Neural cell (in vitro differentiated cells): ENCODE results near the gene SNX22. TPM values are rescaled to one million over a fixed set of nuclear protein-coding genes. Genes with fewer than 3 reads are reported as not detected.

Source experiments
- H2AFZ ChIP-seq: fragments of 200-600, 300-800 bp; sonication (generic), shearing (Covaris generic); 2 replicates; pipeline ENCODE4 v1.6.0; 2014; ENCODE audit warnings: low read depth, mild to moderate bottlenecking, antibody characterized with exemption, low read length, moderate library complexity
- H3F3A ChIP-seq: fragments of 200-600 bp; shearing (Covaris generic); 2 replicates; pipeline ENCODE4 v1.6.1; 2016; ENCODE audit warnings: mild to moderate bottlenecking, moderate library complexity, mixed read lengths, antibody characterized with exemption, low read length; ENCODE audit not compliant: insufficient read depth, poor library complexity, severe bottlenecking
- H3K27ac ChIP-seq: fragments of 200-600, 300-800 bp; sonication (generic), shearing (Covaris generic); 2 replicates; pipeline ENCODE4 v1.5.1; 2014; ENCODE audit warnings: mild to moderate bottlenecking, low read length, moderate library complexity
- H3K27me3 ChIP-seq: fragments of 300-800, 200-600 bp; sonication (generic), shearing (Covaris generic); 2 replicates; pipeline ENCODE4 v1.6.0; 2014; ENCODE audit warnings: mild to moderate bottlenecking, low read depth, low read length, moderate library complexity; ENCODE audit not compliant: insufficient read depth
- H3K36me3 ChIP-seq: fragments of 300-800, 200-600 bp; sonication (generic), shearing (Covaris generic); 2 replicates; pipeline ENCODE4 v1.5.1; 2014; ENCODE audit warnings: mild to moderate bottlenecking, antibody characterized with exemption, low read length, moderate library complexity; ENCODE audit not compliant: insufficient read depth
- H3K4me2 ChIP-seq: fragments of 300-800, 200-600 bp; sonication (generic), shearing (Covaris generic); 2 replicates; pipeline ENCODE4 v1.6.0; 2014; ENCODE audit warnings: mild to moderate bottlenecking, low read length
- H3K4me3 ChIP-seq: fragments of 300-800, 200-600 bp; sonication (generic), shearing (Covaris generic); 2 replicates; pipeline ENCODE4 v1.5.1; 2014; ENCODE audit warnings: mild to moderate bottlenecking, low read length, moderate library complexity
- H3K79me2 ChIP-seq: fragments of 200-600 bp; shearing (Covaris generic); replicated peaks from 2 replicates; pipeline ENCODE4 v1.6.0; 2014; ENCODE audit warnings: mild to moderate bottlenecking, low read length, moderate library complexity; ENCODE audit not compliant: insufficient read depth
- H3K9ac ChIP-seq: fragments of 300-800, 200-600 bp; sonication (generic), shearing (Covaris generic); 2 replicates; pipeline ENCODE4 v1.6.1; 2016; ENCODE audit warnings: mild to moderate bottlenecking, low read length, mixed read lengths
- H3K9me2 ChIP-seq: fragments of 200-600 bp; shearing (Covaris generic); 2 replicates; pipeline ENCODE4 v1.6.1; 2016; ENCODE audit warnings: mild to moderate bottlenecking, low read length, mixed read lengths; ENCODE audit not compliant: insufficient read depth
- H3K9me3 ChIP-seq: fragments of 200-600, 300-800 bp; sonication (generic), shearing (Covaris generic); 2 replicates; pipeline ENCODE4 v1.6.1; 2016; ENCODE audit warnings: mild to moderate bottlenecking, mixed run types, low read length, moderate library complexity, mixed read lengths
- H4K20me1 ChIP-seq: fragments of 200-600 bp; shearing (Covaris generic); 2 replicates; pipeline ENCODE4 v1.6.1; 2016; ENCODE audit warnings: mild to moderate bottlenecking, mixed run types; ENCODE audit not compliant: insufficient read depth
- CTCF ChIP-seq: fragments of 450-650 bp; IDR thresholded peaks from 2 replicates; pipeline ENCODE4 v1.5.1; 2014; ENCODE audit warnings: antibody characterized with exemption, mild to moderate bottlenecking, moderate library complexity; ENCODE audit not compliant: poor library complexity, severe bottlenecking
- EP300 ChIP-seq: fragments of 450-650 bp; conservative IDR thresholded peaks from 2 replicates; pipeline ENCODE4 v1.6.1; 2014; ENCODE audit warnings: antibody characterized with exemption, mild to moderate bottlenecking, moderate library complexity; ENCODE audit not compliant: poor library complexity, severe bottlenecking
- EZH2 ChIP-seq: fragments of 200-600, 300-800 bp; shearing (Covaris generic), sonication (generic); IDR thresholded peaks from 2 replicates; pipeline ENCODE4 v1.6.1; 2014; ENCODE audit warnings: antibody characterized with exemption, low read length, borderline replicate concordance, mild to moderate bottlenecking; ENCODE audit not compliant: insufficient read depth, poor library complexity, severe bottlenecking
- MXI1 ChIP-seq: fragments of 450-650 bp; conservative IDR thresholded peaks from 2 replicates; pipeline ENCODE4 v1.6.1; 2014; ENCODE audit warnings: antibody characterized with exemption, mild to moderate bottlenecking; ENCODE audit not compliant: poor library complexity, severe bottlenecking
- POLR2AphosphoS5 ChIP-seq: IDR thresholded peaks from 2 replicates; pipeline ENCODE4 v1.6.1; 2012
- REST ChIP-seq: IDR thresholded peaks from 2 replicates; pipeline ENCODE4 v1.6.1; 2012; ENCODE audit warnings: borderline replicate concordance
- SMC3 ChIP-seq: fragments of 450-650 bp; conservative IDR thresholded peaks from 2 replicates; pipeline ENCODE4 v1.6.1; 2014; ENCODE audit warnings: antibody characterized with exemption, mild to moderate bottlenecking, moderate library complexity; ENCODE audit not compliant: poor library complexity
- TAF1 ChIP-seq: IDR thresholded peaks from 2 replicates; pipeline ENCODE4 v1.6.1; 2012; ENCODE audit warnings: low read depth
- polyA plus RNA-seq: library from polyadenylated mRNA; depleted of rRNA; stranded (reverse); fragments of >200 nt; gene quantifications from 2 replicates; pipeline ENCODE4 v1.2.3, GENCODE V29; 2014

The SNX22 gene
- polyA plus RNA-seq, 1 donor from 2014 or later, result 0.73 TPM

GRCh38 chr15:64166102-64166890 is 14.8 kb downstream of the SNX22 start:
- H3K27me3 ChIP-seq, result no peaks in the 10 kb centered on the region
- no peak overlapping the region for H2AFZ ChIP-seq
- H3K9me3 ChIP-seq, result no peaks in the 10 kb centered on the region
- no peaks in the 10 kb centered on the region for H3F3A ChIP-seq
- no peaks in the 10 kb centered on the region for H3K9me2 ChIP-seq
- peaks cover 10% of the 10 kb centered on the region for H3K79me2 ChIP-seq
- no peak overlapping the region for H3K4me3 ChIP-seq
- TF ChIP-seq SMC3, result no peak
- H3K27ac ChIP-seq, result no peak overlapping the region
- no peak overlapping the region for H3K4me2 ChIP-seq
- no peaks in the 10 kb centered on the region for H4K20me1 ChIP-seq
- H3K36me3 ChIP-seq, result no peaks in the 10 kb centered on the region
- H3K9ac ChIP-seq, result no peak overlapping the region

DNA sequence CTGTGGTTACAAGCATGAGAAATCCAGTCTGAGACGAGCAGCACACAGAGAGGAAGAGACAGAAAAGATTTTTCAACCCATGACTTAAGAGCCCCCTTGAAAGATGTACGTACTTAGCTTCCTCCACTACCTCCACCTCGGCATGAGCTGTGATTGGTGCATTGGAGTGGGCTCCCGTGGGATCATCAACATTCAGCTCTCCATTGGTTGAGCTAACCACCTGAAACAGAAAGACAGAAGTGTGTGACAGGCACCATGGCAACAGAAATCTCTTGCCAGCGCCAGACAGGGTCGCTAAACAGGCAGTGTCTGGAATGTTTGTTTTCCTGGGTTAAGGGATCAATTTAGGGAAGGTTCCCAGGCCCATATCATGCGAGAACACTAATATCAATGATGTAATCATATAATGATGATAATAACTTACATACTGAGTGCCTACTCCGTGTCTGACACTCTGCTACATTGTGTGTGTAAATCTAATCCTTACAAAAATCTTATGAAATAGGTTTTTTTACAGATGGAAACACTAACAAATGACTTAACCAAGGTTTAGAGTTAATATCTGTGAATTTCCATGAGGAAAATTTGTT is 28.8 kb downstream of the SNX22 start:
- peak overlapping the region; percentile 61 for H3K4me3 ChIP-seq
- H3K27ac ChIP-seq, result peak overlapping the region; percentile 95
- no peaks in the 10 kb centered on the region for H3K27me3 ChIP-seq

DNA sequence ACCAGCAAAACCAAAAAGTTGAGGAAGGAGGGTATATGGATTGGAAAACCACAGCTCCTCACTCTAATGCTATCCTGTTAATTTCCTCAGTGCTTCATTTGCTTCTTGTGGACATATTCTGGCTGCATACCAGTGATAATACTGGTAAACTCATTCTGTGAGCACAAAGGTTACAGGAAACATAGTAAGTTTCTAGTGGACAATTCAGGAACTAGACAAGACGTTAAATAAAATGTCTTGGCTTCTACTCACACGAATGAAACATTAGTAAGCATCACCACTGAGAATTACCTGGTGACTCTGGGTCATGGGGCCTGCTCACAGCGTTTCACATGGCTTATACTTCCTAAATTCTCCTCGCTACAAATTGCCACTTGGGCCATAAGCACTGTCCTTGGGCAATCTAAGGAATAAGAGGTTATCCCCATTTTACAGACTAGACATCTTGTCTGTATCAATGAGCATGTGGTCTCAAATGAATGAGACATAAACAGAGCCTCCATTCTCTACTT is 31.4 kb downstream of the SNX22 start:
- H3K79me2 ChIP-seq, result no peaks in the 10 kb centered on the region
- no peak overlapping the region for H2AFZ ChIP-seq
- H3K27me3 ChIP-seq, result no peaks in the 10 kb centered on the region
- no peak overlapping the region for H3K4me3 ChIP-seq
- no peaks in the 10 kb centered on the region for H3F3A ChIP-seq
- no peaks in the 10 kb centered on the region for H3K9me3 ChIP-seq
- H3K4me2 ChIP-seq, result no peak overlapping the region
- H3K9me2 ChIP-seq, result no peaks in the 10 kb centered on the region
- no peak overlapping the region for H3K27ac ChIP-seq
- H3K36me3 ChIP-seq, result no peaks in the 10 kb centered on the region
- no peak overlapping the region for H3K9ac ChIP-seq
- no peaks in the 10 kb centered on the region for H4K20me1 ChIP-seq
- TF ChIP-seq SMC3, result no peak
- no peak for TF ChIP-seq TAF1
- TF ChIP-seq CTCF, result no peak
- TF ChIP-seq EZH2, result no peak
- TF ChIP-seq EP300, result no peak

More for the DNA sequence above, 28.8 kb downstream of the SNX22 start:
- Histone ChIP-seq H3K4me2 (peak overlapping the region; percentile 88), H3K9ac (peak overlapping the region; percentile 69), H3F3A (no peaks in the 10 kb centered on the region), H3K36me3 (peaks cover 1% of the 10 kb centered on the region), H2AFZ (peak overlapping the region; percentile 0), H3K9me2 (no peaks in the 10 kb centered on the region), H4K20me1 (no peaks in the 10 kb centered on the region), H3K79me2 (no peaks in the 10 kb centered on the region), H3K9me3 (no peaks in the 10 kb centered on the region)
- TF ChIP-seq EP300 (peak; percentile 63), REST (peak; percentile 44), SMC3 (no peak), POLR2AphosphoS5 (peak; percentile 54), MXI1 (peak; percentile 54)
